ENCODE results near the gene PI4KB.

- TF ChIP-seq CTCF (IDR thresholded peaks at IDR 0.05; ENCODE audit: insufficient read depth, low read length, poor library complexity, severe bottlenecking), result no peak
- no peak for TF ChIP-seq EZH2phosphoT487 (conservative IDR thresholded peaks at IDR 0.05; ENCODE audit: low read length)
These were observed 42.0 kb upstream of the PI4KB start for GRCh38 chr1:151369302-151369610.

Measured in SU-DHL-6 (cell line).